GM19193 (cell line): ENCODE measurements around the gene TSPY4.
"Not testable (repeated sequence)": the region's sequence is repeated elsewhere in the genome, so short reads cannot be mapped to it uniquely, and the experiment has no call there.

Source experiments
- POLR2A ChIP-seq: IDR thresholded peaks from 4 replicates; pipeline ENCODE4 v1.6.1; 2011; ENCODE audit not compliant: insufficient read depth, insufficient read length; ENCODE audit errors: extremely low read depth

The TSPY4 gene

GRCh38 chrY:9337164-9337563 lies at the start of gene TSPY4:
TSPY4 (plus strand) TSS chrY:9337464; CDS start chrY:9337510, 46 bp downstream.
- TF ChIP-seq POLR2A = not testable (repeated sequence)

- no peak for TF ChIP-seq POLR2A
These were observed 16.3 kb upstream of the TSPY4 start for GRCh38 chrY:9320996-9321395.

DNA sequence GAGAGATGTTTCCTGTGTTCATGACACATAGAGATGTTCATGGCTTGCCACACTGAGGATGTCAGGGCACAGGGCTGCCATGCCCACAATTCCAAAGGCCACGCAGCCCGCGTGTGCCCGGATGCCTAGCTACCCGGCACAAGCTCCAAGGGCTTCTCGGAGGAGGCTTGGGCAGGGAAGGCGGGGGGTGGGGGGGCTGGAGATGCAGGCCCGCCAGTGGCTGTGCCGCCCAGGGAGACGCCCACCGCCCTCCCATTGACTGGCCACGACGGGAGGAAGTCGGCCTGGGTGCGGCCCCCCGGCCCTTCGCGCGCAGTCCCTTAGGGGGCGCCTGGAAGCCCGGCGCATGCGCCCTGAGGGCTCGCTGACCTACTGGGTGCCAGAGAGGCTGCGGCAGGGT lies 20.2 kb downstream of the TSPY4 start, which contains the start of gene TSPY8:
Gene TSPY8, plus strand, starts transcription at position 301 of the 400 bp plus-strand sequence. Its CDS starts 46 bp downstream, at position 347.
- not testable (repeated sequence) for TF ChIP-seq POLR2A
